HG03039 (cell line): ENCODE results near the gene SEC16A.

ENCODE experiments used
- ATAC-seq: cut with Tn5 transposase; IDR thresholded peaks from one replicate; pipeline ENCODE4 v1.9.1; 2021; ENCODE audit warnings: mild to moderate bottlenecking, moderate library complexity; ENCODE audit not compliant: unreplicated experiment

SEC16A gene

DNA sequence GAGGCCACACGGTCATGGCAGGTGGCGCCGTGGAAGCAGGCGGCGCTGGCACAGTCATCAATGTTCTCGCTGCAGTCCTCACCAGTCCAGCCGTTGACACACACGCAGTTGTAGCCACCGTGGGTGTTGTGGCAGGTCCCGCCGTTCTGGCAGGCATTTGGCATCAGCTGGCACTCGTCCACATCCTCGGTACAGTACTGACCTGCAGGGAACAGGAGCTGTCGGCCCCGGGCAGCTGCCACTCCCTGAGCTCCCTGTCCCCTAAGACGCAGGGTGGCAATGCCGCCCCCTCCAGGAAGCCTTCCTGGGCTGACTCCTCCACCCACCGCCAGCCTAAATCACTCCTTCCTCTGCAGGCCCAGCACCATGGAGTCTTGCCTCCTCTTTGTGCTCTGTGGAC, 35.8 kb upstream of the SEC16A start:
- ATAC-seq: no peak

GRCh38 chr9:136517950-136518349, 35.1 kb upstream of the SEC16A start:
- no peak for ATAC-seq

- ATAC-seq: no peak
Observed at GRCh38 chr9:136517012-136517743, 34.3 kb upstream of the SEC16A start.

GRCh38 chr9:136516191-136516654, 33.4 kb upstream of the SEC16A start:
- no peak for ATAC-seq

DNA sequence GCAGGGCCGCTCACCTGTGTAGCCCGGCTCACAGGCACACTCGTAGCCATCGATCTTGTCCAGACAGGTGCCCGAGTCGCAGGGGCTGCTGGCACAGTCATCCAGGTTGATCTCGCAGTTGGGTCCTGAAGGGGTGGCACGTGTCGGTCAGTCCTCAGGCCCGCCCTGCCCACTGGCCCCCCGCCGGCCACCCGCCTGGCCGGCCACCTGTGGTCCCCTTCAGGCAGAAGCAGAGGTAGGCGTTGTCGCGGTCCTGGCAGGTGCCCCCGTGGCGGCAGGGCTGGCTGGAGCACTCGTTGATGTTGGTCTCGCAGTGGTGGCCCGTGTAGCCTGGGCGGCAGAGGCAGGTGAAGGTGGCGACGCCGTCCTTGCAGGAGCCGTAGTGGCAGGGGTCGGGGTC, 32.4 kb upstream of the SEC16A start:
- ATAC-seq: no peak

GRCh38 chr9:136514022-136514714, 31.3 kb upstream of the SEC16A start:
- ATAC-seq: no peak

DNA sequence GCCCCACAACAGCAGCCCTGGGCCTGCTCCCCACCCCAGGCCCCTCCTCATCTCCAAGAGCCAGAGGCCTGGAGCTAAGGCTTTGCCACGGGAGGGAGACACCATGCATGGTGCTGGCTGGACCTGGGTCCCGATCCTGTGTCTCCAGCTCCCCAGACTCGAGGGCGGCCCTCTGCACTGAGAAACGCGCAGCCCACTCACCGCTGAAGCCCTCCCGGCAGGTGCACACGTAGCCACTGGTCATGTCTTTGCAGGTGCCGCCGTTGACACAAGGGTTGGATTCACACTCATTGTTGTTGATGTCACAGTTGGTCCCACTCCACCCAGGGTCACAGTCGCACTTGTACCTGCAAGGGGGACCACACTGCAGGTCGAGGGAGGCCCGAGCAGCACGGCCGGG, 30.4 kb upstream of the SEC16A start:
- no peak for ATAC-seq

GRCh38 chr9:136512651-136513071, 29.8 kb upstream of the SEC16A start:
- no peak for ATAC-seq

DNA sequence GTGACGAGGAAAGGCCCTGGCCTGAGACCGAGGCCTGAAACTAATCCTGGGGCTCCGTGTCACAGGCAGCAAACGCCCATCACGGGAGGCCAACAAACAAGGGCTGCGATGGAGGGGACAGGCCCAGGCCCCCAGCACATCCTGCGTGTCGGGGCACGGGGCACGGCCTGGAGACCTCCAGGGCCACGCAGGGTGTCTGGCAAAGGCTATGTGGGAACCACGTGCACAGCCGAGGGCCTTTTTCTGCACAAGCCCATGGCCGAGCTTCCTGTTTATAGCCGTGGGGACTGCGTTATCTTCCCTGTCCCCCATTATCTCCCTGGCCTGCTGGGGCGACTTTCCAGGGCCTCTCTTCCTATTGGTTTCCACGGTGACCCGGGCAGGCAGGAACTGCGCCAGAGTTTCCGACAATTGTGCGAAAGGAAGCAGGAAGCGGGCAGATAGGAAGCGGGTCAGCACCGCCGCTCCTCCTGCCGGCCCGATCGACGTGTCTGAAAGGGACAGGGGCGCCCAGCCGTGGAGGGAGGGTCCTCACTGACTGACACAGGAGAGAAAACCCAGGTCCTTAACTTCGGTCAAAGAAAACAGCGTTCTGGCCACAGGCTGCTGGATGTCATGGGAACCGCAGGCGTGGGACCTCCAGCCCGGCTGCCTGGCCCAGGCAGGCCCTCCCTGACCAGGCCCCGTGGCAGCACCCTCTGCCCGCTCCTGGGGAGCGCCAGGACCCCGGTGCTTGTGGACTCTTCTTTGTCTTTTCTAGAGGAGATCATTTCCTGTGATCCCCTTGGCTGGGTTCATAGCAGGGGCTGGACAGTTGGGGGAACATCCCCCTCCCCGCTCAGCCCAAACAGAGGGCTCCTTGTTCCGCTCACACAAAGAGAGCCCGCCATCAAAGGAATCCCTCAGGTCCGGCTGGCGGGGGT, 29.1 kb upstream of the SEC16A start:
- no peak for ATAC-seq

GRCh38 chr9:136511144-136511669, 28.4 kb upstream of the SEC16A start:
- no peak for ATAC-seq

GRCh38 chr9:136510561-136510960, 27.7 kb upstream of the SEC16A start:
- no peak for ATAC-seq

GRCh38 chr9:136509549-136509948, 26.7 kb upstream of the SEC16A start:
- ATAC-seq: no peak

DNA sequence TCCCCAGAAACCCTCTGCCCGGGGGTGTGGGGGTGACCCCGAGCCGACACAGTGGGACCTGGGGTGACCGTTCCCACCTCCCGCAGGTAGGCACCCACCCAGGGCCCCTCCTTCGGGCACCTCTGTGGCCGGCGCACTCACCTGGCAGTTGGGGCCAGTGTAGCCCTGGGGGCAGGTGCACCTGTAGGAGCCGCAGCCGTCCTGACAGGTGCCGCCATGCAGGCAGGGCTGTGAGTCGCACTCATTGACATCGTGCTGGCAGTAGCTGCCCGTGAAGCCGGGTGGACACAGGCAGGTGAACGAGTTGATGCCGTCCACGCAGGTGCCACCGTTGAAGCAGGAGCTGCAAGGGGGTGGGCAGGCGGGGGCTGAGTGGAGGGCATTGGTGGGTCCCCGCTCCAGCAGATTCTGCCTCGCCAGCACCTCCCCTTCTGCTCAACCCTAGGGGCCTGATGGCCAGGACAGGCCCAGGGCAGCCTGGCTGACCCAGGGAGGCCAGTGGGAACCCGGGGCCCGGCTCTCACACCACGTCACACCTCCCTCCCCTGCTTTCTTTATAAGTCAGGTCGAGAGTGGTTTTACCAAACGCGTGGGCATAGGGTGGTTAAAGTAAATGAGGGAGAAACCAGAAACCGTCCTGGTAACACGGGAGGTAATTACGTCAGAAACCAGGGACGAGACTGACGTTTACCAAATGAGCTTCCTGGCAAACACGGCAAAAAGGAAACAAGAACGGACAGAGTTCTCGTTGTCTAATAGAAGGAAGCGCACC, 26.1 kb upstream of the SEC16A start:
- ATAC-seq: no peak

DNA sequence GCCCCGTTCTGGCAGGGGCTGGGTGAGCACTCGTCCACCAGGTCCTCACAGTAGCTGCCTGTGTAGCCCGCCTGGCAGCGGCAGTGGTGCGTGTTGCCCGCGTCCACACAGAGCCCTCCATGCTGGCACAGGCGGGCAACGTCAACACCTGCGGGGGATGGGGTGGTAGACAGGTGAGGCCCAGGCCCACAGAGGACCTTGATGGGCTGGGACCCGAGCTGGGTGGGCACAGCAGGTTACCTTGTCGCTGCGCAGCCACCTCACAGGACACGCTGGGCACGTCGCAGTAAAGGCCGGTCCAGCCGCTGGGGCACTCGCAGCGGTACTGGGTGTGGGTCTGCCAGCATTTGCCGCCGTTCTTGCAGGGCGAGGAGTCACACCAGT, 25.1 kb upstream of the SEC16A start:
- no peak for ATAC-seq

GRCh38 chr9:136507221-136507991, 24.6 kb upstream of the SEC16A start:
- ATAC-seq: no peak

DNA sequence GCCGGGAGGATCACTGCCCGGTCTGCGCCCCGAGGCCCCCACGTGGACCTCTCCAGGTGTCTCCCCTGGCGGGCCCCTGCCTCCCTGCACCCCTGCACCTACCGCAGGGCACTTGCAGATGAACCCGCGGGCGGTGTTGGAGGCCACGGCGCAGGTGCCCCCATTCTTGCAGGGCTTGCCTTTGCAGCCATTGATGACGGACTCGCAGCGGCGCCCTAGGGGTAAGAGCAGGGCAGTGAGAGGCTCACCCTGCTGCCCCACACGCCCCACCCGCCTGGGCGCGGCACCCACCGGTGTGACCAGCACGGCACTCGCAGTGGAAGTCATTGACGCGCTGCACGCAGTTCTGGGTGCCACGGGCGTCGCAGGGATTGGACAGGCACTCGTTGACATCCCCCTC, 23.6 kb upstream of the SEC16A start:
- ATAC-seq: no peak

DNA sequence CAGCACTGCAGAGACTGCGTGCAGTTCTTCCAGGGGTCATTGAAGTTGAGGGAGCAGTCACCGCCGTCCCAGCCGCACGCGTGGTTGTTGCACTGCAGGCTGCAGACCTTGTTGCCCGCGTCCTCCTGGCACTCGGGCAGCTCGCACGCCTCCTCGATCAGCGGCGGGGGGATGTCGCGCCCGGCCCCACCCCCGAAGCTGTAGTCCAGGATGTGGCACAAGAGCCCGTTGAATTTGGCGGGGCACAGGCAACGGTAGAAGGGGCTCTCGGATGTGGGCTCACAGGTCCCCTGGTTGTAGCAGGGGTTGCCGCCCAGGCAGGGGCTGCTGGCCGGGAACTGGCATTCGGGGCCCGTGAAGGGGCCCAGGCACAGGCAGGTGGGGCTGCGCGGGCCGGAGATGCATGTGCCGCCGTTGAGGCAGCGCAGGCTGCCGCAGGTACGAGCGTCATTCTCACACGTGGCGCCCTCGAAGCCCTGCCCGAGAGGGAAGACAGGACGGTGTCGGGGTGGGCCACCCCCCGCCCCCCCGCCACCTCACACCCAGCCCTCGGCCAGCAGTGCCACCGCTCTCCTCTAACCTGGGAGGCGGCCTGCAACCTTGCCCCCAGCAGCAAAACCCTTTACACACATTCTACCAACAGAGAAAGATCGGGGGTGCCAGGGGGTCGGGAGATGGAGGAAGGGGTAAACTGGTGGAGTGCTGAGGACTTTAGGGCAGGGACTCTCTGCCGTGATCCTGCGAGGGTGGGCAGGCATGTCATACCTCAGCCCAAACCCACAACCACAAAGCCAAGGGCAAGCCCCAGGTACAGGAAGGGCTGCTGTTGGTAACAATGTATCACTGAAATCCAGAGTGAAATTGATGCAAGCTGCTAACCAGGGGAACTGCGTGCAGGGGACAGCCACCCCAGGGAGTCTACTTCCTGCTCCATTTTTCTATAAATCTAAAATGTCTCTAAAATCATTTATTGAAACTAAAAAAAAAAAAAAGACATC, 22.9 kb upstream of the SEC16A start:
- ATAC-seq: no peak

- no peak for ATAC-seq
Observed at GRCh38 chr9:136504512-136505348, 21.9 kb upstream of the SEC16A start.
